HG02970 (cell line): ENCODE measurements around the gene ZNF446.
"Not testable (repeated sequence)": the region's sequence is repeated elsewhere in the genome, so short reads cannot be mapped to it uniquely, and the experiment has no call there.

Experiments used
- ATAC-seq: cut with Tn5 transposase; IDR thresholded peaks from one replicate; pipeline ENCODE4 v1.9.1; 2021; ENCODE audit warnings: mild to moderate bottlenecking, moderate library complexity, moderate number of reproducible peaks; ENCODE audit not compliant: unreplicated experiment, low FRiP score

ZNF446 gene

DNA sequence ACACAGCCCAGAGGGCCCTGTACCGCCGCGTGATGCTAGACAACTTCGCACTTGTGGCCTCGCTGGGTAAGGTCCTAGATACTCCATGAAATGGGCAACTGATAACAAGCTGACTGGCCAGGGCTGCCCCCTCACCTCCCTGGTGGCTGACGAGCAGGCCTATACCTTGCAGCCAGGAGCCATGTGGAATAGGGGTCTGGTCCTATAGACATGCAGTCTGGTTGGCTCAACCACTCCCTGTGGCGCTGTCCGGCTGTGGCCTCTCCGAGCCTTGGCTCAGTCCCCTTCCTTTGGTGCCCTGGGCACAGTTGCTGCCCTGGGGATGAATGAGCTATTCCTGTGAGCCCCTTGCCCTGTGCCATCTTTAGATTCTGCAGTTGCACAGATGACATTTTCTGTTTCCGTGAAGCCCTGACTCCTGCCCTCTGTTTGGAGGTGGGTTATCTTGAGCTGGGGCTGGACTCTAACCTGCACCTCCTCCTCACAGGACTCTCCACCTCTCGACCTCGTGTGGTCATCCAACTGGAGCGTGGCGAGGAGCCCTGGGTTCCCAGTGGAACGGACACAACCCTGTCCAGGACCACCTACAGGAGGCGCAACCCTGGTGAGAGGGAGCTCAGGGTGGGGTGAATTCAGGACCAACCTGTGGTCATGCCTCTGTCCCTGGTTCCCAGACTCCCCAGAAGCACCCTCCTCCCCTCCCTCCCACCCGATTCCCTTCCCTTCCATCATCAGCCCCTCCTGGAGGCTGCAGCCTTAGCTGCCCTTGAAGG is 6.7 kb upstream of the ZNF446 start:
- ATAC-seq: no peak

DNA sequence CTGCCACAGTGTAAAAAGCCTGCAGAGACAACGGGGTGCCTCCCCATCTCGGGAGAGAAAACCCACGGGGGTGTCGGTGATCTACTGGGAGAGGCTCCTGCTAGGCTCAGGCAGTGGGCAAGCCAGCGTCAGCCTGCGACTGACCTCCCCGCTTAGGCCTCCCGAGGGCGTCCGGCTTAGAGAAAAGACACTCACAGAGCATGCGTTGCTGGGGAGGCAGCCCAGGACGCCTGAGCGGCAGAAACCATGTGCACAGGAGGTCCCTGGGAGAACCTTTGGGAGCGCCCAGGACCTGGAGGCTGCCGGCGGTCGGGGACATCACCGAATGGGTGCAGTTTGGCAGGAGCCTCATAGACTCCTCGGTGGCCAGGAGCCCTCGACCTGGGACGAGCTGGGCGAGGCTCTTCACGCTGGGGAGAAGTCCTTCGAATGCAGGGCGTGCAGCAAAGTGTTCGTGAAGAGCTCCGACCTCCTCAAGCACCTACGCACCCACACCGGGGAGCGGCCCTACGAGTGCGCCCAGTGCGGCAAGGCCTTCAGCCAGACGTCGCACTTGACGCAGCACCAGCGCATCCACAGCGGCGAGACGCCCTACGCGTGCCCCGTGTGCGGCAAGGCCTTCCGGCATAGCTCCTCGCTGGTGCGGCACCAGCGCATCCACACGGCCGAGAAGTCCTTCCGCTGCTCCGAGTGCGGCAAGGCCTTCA is 5.2 kb upstream of the ZNF446 start:
- not testable (repeated sequence) for ATAC-seq

DNA sequence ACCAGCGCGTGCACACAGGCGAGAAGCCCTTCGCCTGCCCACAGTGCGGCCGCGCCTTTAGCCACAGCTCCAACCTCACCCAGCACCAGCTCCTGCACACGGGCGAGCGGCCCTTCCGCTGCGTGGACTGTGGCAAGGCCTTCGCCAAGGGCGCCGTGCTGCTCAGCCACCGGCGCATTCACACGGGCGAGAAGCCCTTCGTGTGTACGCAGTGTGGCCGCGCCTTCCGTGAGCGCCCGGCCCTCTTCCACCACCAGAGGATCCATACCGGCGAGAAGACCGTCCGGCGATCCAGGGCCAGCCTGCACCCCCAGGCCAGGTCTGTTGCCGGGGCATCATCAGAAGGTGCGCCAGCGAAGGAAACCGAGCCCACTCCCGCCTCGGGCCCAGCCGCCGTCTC is 4.4 kb upstream of the ZNF446 start:
- ATAC-seq: no peak

DNA sequence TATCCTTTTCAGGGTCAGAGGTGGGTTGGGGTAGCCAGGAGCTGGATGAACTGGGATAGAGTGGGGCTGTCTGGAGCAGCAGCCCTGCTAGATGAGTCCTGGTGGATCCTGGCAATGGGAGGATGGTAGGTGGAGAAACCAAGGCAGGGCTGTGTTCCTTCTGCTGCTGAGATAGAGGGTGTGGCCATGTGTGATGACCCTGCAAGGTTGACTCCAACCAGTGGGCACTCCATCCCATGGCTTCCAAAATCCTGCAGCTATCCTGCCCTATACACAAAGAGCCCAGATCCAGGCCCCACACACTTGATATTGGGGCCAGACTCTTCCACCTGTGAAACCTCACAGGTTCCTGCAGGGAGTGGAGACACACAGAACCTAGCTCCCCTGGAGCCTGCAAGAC is 2.4 kb upstream of the ZNF446 start:
- ATAC-seq: no peak

DNA sequence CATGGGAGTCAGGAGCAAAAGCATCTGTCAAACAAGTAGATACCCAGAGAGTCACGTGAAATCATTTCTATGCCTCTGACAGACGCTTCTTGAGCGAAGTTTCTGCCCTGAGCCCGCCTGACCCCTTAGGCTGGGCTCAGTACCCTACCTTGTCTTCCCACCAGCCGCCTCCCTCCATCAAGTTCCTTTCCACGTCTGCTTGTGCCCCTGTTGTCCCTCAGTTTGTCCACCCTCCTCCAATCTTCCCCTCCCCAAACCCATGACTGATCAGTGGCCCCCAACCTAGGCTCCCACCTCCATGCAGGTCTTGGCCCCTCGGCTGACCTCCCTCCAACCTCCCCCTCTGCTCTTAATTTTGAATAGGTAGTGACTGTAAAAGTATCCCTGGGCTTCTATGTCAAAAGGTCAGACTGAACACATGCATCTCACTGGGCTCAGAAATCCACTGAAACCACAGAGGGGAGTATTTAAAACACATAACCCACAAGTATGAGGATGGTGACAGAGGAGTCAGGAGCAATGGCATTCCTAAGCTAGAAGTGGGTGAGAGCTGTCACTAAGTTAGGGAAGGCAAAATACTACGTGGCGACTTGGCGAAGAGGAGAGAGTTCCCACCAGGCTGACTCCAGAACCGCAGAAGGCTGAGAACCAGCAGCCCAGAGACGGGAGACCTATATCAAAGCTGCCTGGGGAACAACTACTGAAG is 1.7 kb upstream of the ZNF446 start:
- no peak for ATAC-seq

DNA sequence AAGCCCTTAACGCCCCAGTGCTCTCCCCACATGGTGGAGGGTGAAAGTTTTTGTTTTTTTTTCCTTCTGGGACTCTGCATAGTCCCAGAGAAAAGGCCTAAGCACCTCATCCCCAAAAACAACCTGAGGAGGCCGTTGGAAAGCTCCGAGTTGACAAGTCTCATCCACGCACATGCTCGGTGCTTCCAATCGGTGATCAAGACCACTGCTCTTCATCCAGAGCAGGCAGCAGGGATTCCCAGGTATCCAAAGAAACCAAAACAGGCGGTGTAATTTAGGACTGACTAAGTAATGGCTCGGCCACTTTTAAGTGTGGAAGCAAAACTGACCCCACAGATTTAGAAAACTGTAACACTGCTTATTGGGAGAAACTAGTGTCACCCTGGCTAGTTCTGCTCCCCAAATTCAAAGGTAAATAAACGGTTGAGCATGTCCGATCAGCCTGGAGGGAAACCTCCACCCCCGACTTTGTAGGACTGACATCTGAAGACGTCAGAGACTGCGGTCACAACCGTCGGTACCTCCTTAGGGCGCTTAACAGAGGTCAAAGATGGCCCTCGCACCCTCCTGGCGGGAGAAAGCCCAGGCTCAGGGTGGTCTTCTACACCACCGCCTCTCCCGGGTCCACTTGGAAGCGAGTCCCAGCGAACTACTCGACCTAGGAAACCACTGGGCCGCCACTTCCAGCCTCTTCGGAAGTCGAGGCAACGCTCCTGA is 997 bp upstream of the ZNF446 start:
- no peak for ATAC-seq

DNA sequence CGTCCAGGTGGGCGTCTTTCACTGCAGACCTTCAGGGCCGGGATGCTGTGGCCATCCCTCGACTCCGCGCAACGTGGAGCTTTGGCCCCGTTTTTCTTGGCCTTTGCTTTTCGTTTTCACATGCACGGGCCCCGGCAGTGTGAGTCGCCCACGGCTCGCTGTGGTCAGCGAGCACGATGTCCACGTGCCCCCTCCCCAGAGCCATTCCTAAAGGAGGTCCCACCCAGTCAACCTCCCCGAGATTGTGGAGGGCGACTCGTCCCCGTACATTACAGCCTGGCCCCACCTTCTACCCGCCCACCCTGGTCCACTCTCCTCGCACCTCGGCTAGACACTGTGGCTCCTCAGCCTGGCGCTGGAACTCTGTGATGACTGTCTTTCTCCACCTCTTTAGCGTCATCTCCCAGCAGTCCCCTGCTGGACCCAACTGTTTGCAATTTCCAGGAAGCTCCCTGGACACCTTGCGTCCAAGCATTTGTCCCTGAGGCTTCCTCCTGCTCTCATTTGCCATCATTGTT is 405 bp downstream of the ZNF446 start:
- ATAC-seq: no peak

DNA sequence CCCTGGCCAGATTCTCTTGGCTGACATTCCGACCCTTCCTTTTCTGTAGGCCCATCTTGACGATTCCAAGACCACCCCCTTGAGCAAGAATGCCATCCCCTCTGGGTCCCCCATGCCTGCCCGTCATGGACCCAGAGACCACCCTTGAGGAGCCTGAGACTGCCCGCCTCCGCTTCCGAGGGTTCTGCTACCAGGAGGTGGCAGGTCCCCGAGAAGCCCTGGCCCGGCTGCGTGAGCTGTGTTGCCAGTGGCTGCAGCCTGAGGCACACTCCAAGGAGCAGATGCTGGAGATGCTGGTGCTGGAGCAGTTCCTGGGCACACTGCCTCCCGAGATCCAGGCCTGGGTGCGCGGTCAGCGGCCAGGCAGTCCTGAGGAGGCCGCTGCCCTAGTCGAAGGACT is 978 bp downstream of the ZNF446 start:
- no peak for ATAC-seq

DNA sequence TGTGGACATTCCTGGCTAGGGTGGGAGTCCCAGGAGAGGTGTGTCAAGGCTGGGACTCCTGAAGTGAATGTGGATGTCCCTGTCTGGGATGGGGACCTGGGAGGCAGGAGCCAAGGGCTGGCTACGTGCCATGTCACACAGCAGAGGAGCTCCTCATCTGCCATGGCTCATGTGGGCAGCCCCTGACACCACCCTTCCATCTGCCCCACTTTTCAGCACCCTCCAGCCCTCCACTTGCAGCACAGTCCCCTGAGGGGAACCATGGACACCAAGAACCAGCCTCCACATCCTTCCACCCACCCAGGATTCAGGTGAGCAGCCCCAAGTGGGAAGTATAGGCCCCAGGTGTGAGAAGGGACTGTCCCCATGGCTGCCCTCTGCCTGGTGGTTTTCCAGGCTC is 1.7 kb downstream of the ZNF446 start:
- no peak for ATAC-seq

DNA sequence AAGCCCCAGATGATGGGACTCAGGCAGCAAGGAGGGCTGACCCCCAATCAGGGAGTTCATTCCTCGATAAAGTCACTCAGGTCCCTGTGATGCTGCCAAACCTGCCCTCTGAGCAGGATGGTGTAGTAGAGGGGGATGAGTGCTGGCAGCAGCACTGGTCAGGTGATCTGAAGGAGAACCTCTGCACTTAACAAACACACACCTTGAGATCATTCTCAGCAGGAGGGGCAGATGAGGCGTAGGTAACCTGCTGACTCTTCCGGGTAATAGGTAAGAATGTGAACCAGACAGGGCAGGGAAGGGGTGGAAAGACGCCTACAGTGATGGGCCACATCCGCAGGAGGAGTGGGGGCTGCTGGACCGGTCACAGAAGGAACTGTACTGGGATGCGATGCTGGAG is 3.2 kb downstream of the ZNF446 start:
- ATAC-seq: no peak

DNA sequence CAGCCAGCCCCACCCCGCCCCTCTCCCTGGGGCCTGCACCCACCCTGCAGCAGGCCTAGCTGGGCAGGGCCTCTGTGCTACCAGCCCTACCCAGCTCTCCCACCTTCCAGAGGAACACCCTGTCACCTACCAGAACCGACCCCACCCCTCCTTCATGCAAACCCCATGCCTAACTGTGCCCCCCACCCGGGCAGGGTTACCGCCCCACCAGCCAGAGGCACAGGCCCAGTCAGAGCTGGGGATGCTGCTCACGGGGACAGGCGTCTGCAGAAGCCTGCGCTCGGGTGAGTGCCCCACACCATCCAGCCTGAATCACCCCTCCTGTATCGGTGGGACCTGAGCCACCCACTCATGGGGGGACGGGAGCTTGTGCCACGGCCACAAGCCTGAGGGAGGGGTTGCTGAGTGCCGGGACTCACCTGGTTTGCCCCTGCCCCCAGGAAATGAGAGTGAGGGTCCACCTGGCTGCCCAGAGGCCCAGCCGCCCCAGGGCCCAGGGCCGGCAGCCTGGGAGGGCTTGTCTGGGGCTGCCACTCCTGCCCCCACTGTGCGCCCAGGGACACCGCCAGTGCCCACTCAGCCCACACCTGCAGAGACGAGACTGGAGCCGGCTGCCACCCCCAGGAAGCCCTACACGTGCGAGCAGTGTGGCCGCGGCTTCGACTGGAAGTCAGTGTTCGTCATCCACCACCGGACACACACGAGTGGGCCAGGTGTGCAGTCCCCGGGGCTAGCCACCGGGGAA is 3.8 kb downstream of the ZNF446 start:
- ATAC-seq: no peak

DNA sequence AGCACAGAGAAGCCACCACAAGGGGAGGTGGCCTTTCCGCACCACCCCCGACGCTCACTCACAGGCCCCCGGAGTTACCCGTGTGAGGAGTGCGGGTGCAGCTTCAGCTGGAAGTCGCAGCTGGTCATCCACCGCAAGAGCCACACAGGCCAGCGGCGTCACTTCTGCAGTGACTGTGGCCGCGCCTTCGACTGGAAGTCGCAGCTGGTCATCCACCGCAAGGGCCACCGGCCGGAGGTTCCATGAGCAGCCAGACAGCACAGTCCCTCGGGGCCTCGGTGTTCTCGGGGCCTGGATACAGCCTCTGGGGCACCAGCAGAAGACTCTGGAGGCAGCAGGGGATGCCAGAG is 4.3 kb downstream of the ZNF446 start:
- no peak for ATAC-seq

DNA sequence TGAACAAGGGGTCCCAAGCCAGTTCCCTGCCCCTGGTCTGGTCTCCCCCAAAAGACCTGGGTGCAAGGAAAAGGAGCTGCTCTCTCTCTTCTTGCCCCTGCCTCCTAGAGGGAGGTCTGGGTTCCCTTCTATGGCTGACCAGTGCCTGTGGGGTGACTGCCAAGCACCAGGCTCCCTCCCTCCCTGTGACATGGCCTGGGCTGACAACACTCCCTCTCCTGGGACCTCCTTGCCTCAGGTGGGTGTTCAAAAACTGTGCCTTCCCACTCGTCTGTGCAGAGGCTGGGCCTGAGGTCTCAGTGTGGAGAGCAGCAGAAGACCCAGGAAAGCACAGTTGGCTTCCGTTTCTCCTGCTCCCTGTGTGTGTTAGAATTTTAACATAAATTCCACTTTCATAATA is 4.7 kb downstream of the ZNF446 start:
- ATAC-seq: no peak

DNA sequence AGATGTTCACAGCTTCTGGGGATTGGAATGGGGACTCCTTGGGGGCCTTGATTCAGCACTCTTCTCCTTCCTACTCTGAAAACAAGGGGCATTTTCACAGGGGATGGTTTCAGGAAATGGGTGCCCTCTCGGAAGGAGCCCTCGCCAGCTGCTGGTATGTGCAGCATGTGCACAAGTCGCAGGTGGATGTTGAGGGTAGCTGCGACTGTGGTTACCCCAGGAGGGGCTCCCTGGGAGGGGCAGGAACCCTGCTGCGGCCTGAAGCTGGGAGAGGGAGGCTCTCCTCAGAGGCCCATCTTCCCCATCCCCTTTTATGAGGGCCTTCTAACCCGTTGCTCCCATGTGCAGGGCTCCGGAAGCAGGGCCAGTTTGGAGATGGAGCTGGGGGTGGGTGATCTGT is 6.2 kb downstream of the ZNF446 start:
- no peak for ATAC-seq

DNA sequence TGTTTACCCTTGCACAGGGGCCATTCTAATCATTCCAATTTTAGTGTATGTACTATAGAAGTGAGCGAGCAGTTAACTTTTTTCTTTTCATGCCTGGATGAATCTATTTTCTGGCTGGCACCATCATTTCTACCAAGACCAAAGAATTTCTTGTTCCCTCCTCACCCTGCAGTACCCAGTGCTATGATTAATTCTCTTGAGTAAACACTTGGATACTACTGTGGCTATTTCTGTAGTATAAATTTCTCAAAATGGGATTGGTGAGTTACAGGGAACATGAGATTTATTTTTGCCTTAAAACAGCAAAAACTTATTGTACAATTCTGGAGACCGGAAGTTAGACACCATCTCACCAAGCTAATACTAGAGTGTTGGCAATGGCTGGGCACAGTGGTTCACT is 7.6 kb downstream of the ZNF446 start:
- no peak for ATAC-seq

DNA sequence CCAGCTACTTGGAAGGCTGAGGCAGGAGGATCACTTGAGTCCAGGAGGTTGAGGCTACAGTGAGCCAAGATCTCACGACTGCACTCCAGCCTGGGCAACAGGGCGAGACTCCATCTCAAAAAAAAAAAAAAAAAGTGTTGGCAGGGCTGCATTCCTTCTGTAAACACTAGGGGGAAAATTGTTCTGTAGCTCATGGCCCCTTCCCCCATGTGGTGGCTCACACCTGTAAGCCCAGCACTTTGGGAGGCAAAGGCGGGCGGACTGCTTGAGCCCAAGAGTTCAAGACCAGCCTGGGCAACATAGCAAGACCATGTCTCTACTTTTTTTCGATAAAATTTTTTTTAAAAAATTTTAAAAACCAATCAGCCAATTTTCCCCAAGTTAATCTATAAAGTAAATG is 8.2 kb downstream of the ZNF446 start:
- ATAC-seq: not testable (repeated sequence)

DNA sequence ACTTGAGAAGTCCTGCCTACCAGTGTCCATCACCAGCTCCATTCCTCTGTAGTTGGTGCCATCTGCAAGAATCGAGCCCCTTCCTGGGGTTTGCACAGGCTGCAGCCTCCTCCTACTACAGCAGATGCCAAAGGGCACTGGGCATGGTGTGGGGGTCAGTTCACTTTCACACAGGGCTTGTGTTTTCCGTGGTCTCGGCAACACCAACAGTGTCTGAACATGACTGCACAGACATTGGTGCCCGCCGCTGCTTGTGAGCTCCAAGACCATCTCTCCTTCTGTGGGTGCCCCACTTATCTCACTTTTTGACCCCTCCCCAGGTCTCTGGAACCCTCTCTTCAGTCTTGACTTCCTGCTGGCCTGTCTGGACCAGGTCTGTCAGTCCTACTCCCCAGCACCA is 15.2 kb downstream of the ZNF446 start:
- ATAC-seq: no peak

DNA sequence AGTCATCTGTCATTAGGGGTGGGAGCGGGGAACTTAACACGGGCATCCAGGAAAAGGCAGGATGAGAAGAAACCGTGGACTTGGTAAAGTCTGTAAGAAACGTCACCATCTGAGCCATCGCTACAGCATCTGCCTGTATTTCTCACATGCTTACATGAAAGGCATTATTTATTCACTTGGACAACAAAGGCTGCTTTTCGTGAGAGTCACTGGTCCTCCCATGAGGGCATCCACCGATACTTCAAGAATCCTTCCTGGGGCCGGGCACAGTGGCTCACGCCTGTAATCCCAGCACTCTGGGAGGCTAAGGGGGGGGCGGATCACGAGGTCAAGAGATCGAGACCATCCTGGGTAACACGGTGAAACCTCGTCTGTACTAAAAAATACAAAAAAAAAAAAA is 16.1 kb downstream of the ZNF446 start:
- ATAC-seq: no peak

DNA sequence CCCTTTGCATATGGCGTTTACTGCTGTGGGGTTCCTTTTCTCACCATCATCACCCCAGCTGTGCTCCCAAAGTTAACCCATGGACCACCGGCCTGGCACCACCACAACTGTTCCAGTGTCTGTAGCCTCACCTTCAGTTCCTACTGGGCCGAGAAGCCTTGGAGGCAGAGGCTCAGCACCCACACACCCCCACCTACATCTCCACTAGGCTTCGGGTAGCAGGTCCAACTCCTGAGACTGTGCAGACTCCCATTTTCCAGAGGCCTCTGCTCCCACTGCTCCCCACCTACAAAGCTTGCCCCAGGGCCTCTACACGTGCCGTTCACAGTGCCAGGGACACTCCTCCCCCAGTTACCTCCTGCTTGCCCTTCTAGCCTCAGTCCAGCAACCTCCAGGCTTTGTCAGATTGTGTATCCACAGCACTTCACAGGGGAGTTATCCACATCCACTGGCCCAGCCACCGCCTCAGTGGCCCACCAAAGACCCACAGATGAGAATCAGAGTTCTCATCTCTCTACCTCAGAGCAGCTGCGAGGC is 21.6 kb downstream of the ZNF446 start:
- no peak for ATAC-seq
